HepG2 (cell line): ENCODE measurements around the gene DNASE2. TPM values are rescaled to one million over a fixed set of nuclear protein-coding genes. Genes with fewer than 3 reads are reported as not detected.

Experiments
- AKAP8 ChIP-seq: sonication (generic); formaldehyde crosslinking; IDR thresholded peaks from 2 replicates; pipeline ENCODE4 v1.5.1; 2020; ENCODE audit warnings: mild to moderate bottlenecking, missing genetic modification reagents
- ATF3 ChIP-seq: sonication (generic); formaldehyde crosslinking; IDR thresholded peaks from 2 replicates; pipeline ENCODE4 v1.4.0; 2020; ENCODE audit warnings: missing genetic modification reagents
- CEBPB ChIP-seq: IDR thresholded peaks from 2 replicates; pipeline ENCODE4 v1.6.1; 2011; ENCODE audit warnings: low read depth, low read length, improper control_type of control experiment, borderline replicate concordance
- DR1 ChIP-seq: sonication (generic); formaldehyde crosslinking; IDR thresholded peaks from 2 replicates; pipeline ENCODE4 v1.8.0; 2021; ENCODE audit warnings: mild to moderate bottlenecking, missing genetic modification reagents, inconsistent platforms
- FOXC1 ChIP-seq: sonication (generic); formaldehyde crosslinking; IDR thresholded peaks from 2 replicates; pipeline ENCODE4 v1.8.0; 2022; ENCODE audit warnings: mild to moderate bottlenecking, missing genetic modification reagents, borderline replicate concordance
- KDM6A ChIP-seq: IDR thresholded peaks from 2 replicates; pipeline ENCODE4 v1.6.1; 2016; ENCODE audit warnings: low read depth
- KLF16 ChIP-seq, 2 experiments: sonication (generic) in 1 of 2; formaldehyde crosslinking in 1 of 2; IDR thresholded peaks; 2 replicates each; pipeline versions ENCODE4 v1.6.1 to v1.8.0; 2016 to 2023; ENCODE audit warnings: missing genetic modification reagents in 2 of 2, missing compliant biosample characterization in 1 of 2
- MAX ChIP-seq: IDR thresholded peaks from 2 replicates; pipeline ENCODE4 v1.6.1; 2012; ENCODE audit warnings: inconsistent platforms
- MEIS2 ChIP-seq: sonication (generic); formaldehyde crosslinking; IDR thresholded peaks from 2 replicates; pipeline ENCODE4 v1.9.0; 2021; ENCODE audit warnings: mild to moderate bottlenecking, missing genetic modification reagents
- SNAI1 ChIP-seq: sonication (generic); formaldehyde crosslinking; IDR thresholded peaks from 2 replicates; pipeline ENCODE4 v1.5.0; 2020; ENCODE audit warnings: mild to moderate bottlenecking, missing genetic modification reagents, borderline replicate concordance
- THRA ChIP-seq: sonication (generic); formaldehyde crosslinking; IDR thresholded peaks from 2 replicates; pipeline ENCODE4 v1.4.0; 2020; ENCODE audit warnings: missing genetic modification reagents, borderline replicate concordance
- ZBTB8A ChIP-seq: sonication (generic); formaldehyde crosslinking; IDR thresholded peaks from 2 replicates; pipeline ENCODE4 v1.4.0; 2020; ENCODE audit warnings: mild to moderate bottlenecking, low read depth, missing genetic modification reagents, borderline replicate concordance
- ZFAT ChIP-seq: sonication (generic); formaldehyde crosslinking; conservative IDR thresholded peaks from 2 replicates; pipeline ENCODE4 v1.8.1; 2023; ENCODE audit warnings: missing genetic modification reagents, inconsistent platforms
- ZNF205 ChIP-seq: IDR thresholded peaks from 2 replicates; pipeline ENCODE4 v1.6.1; 2018; ENCODE audit warnings: missing biosample characterization, missing genetic modification reagents
- ZNF616 ChIP-seq: sonication (generic); formaldehyde crosslinking; IDR thresholded peaks from 2 replicates; pipeline ENCODE4 v1.5.0; 2020; ENCODE audit warnings: low read depth, mild to moderate bottlenecking, missing genetic modification reagents
- ZNF652 ChIP-seq: IDR thresholded peaks from 2 replicates; pipeline ENCODE4 v1.6.1; 2016; ENCODE audit warnings: low read depth, borderline replicate concordance
- ZSCAN20 ChIP-seq: sonication (generic); formaldehyde crosslinking; IDR thresholded peaks from 2 replicates; pipeline ENCODE4 v1.4.0; 2020; ENCODE audit warnings: missing genetic modification reagents, mild to moderate bottlenecking, borderline replicate concordance
- polyA plus RNA-seq, 8 experiments: library from polyadenylated mRNA; depleted of rRNA in 3 of 8; stranded (reverse) in 7 of 8; unstranded in 1 of 8; fragments of >200 nt; fragmentation: Illumina TruSeq in 4 of 8; extraction: Trizol in 4 of 8; gene quantifications; 2 replicates each; pipeline versions ENCODE4 v1.2.1 to v1.2.3, GENCODE V29; 2011 to 2016; ENCODE audit warnings: low read depth in 4 of 8, missing spikeins in 1 of 8, mixed read lengths in 1 of 8; ENCODE audit not compliant: insufficient read depth in 1 of 8
- total RNA-seq, 5 experiments: library from RNA; depleted of rRNA; stranded (reverse); fragments of >200 nt; fragmentation: Illumina TruSeq; extraction: Trizol; gene quantifications; 2 replicates each; pipeline ENCODE4 v1.2.3, GENCODE V29; 2016; ENCODE audit warnings: low read depth in 1 of 5
- TF ChIP-seq, protein P1 (sequence below): sonication (generic); formaldehyde crosslinking; IDR thresholded peaks from 2 replicates; pipeline ENCODE4 v1.9.0; 2021; ENCODE audit warnings: missing genetic modification reagents, borderline replicate concordance

The DNASE2 gene
- total and polyA plus RNA-seq, 2 of the 13 experiments (the other 11 are each of a cell fraction or from before 2014, with no cell fraction given) = 7.5 to 16.2 TPM

GRCh38 chr19:12847159-12848139, 33.8 kb downstream of the DNASE2 start (continued):
- TF ChIP-seq ATF3 = no peak
- TF ChIP-seq KDM6A (CRISPR knock-in tag) = no peak
- no peak for TF ChIP-seq ZFAT (CRISPR knock-in tag)
- TF ChIP-seq ZBTB8A = no peak
- TF ChIP-seq CEBPB = no peak
- TF ChIP-seq DR1 = no peak
- peak; percentile 77; the same call in 1 of the 2 replicates for TF ChIP-seq FOXC1 (CRISPR knock-in tag)
- TF ChIP-seq ZNF652 (CRISPR knock-in tag) = no peak
- TF ChIP-seq THRA = no peak
- no peak for TF ChIP-seq SNAI1 (CRISPR knock-in tag)
- TF ChIP-seq AKAP8 (CRISPR knock-in tag) = 0 out of 2 replicates have a peak, but pooled peaks have one; percentile 64
- 0 out of 2 replicates have a peak, but pooled peaks have one; percentile 15 for TF ChIP-seq ZNF205 (CRISPR knock-in tag)
- peak in 1 of 2 experiments; percentile 64; a peak in 1 of 4 replicates for TF ChIP-seq KLF16 (CRISPR knock-in tag; IDR thresholded peaks at IDR 0.05)
- no peak for TF ChIP-seq MEIS2 (CRISPR knock-in tag)
- no peak for TF ChIP-seq MAX
- TF ChIP-seq ZSCAN20 (CRISPR knock-in tag) = no peak
- 0 out of 2 replicates have a peak, but pooled peaks have one; percentile 39 for TF ChIP-seq ZNF616 (CRISPR knock-in tag)
- TF ChIP-seq, protein P1, sequence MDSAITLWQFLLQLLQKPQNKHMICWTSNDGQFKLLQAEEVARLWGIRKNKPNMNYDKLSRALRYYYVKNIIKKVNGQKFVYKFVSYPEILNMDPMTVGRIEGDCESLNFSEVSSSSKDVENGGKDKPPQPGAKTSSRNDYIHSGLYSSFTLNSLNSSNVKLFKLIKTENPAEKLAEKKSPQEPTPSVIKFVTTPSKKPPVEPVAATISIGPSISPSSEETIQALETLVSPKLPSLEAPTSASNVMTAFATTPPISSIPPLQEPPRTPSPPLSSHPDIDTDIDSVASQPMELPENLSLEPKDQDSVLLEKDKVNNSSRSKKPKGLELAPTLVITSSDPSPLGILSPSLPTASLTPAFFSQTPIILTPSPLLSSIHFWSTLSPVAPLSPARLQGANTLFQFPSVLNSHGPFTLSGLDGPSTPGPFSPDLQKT (CRISPR knock-in tag) = no peak
